HCT116 (cell line): ENCODE results near the gene HHIPL1. TPM values are rescaled to one million over a fixed set of nuclear protein-coding genes. Genes with fewer than 3 reads are reported as not detected.

Experiments used
- ATAC-seq: fragments of 200-7000 bp; cut with Tn5 transposase; 2 replicates; pipeline ENCODE4 v1.9.1; 2020; ENCODE audit warnings: mild to moderate bottlenecking, moderate library complexity
- BruUV-seq: library from RNA; stranded (reverse); fragments of 400-500 nt; replicated peaks from 2 replicates; lab custom pipeline; 2021; lab: Mats Ljungman, UMichigan
- CTCF ChIA-PET: fragments of 300-600 bp; sonication (Branson Sonifier 250); formaldehyde crosslinking; loops from one replicate; lab custom pipeline; 2021; ENCODE audit warnings: antibody characterized with exemption; lab: Charles Lee
- POLR2A ChIA-PET: fragments of 300-600, 350-600 bp; sonication (Branson Sonifier 250); formaldehyde crosslinking; loops from one replicate; lab custom pipeline; 2021; ENCODE audit warnings: antibody characterized with exemption; lab: Charles Lee
- RAD21 ChIA-PET, 2 experiments: fragments of 300-600 bp; sonication (Branson Sonifier 250); formaldehyde crosslinking; loops; one replicate each; lab custom pipeline; 2023; ENCODE audit warnings: low total read pairs in 2 of 2; ENCODE audit not compliant: uncharacterized antibody in 2 of 2, unreplicated experiment in 2 of 2, low non-redundant PET in 1 of 2; lab: Charles Lee
- DNase-seq: peaks from one replicate; pipeline ENCODE4 v3.0.0-alpha.2; 2010; ENCODE audit warnings: low read depth, low spot score
- H2AFZ ChIP-seq: fragments of 200-600 bp; shearing (Covaris generic), sonication (generic); 2 replicates; pipeline ENCODE4 v1.6.1; 2017; ENCODE audit warnings: low read depth, mixed run types, mixed read lengths, antibody characterized with exemption, low read length; ENCODE audit not compliant: poor library complexity, severe bottlenecking
- H3K27ac ChIP-seq: 2 replicates; pipeline ENCODE4 v1.5.1; 2012; ENCODE audit warnings: low read depth, low read length
- H3K27me3 ChIP-seq: fragments of 200-600 bp; sonication (generic); 2 replicates; pipeline ENCODE4 v1.6.1; 2016; ENCODE audit warnings: mixed run types, low read length, mixed read lengths; ENCODE audit not compliant: insufficient read depth
- H3K36me3 ChIP-seq, 2 experiments: fragments of 200-500 bp in 1 of 2; fragments of 200-600 bp in 1 of 2; sonication (Bioruptor generic) in 1 of 2; sonication (generic) in 1 of 2; 2 replicates each; pipeline versions ENCODE4 v1.5.1 to v1.6.1; 2014 to 2016; ENCODE audit warnings: low read length in 2 of 2, inconsistent platforms in 1 of 2, mixed read lengths in 1 of 2, mixed run types in 1 of 2; ENCODE audit not compliant: insufficient read depth in 2 of 2, control insufficient read depth in 1 of 2
- H3K4me1 ChIP-seq, 2 experiments: fragments of 200-600 bp in 1 of 2; sonication (generic) in 1 of 2; 2 replicates each; pipeline versions ENCODE4 v1.5.1 to v1.6.1; 2012 to 2017; ENCODE audit warnings: low read length in 2 of 2, inconsistent platforms in 1 of 2, mild to moderate bottlenecking in 1 of 2, mixed read lengths in 1 of 2, mixed run types in 1 of 2, moderate library complexity in 1 of 2; ENCODE audit not compliant: insufficient read depth in 2 of 2, control insufficient read depth in 1 of 2
- H3K4me2 ChIP-seq: fragments of 200-600 bp; sonication (generic); 2 replicates; pipeline ENCODE4 v1.6.1; 2017; ENCODE audit warnings: mixed run types, low read length, mixed read lengths
- H3K4me3 ChIP-seq, 2 experiments: fragments of 200-600 bp in 1 of 2; sonication (generic) in 1 of 2; replicated peaks in 1 of 2; 2 replicates each; pipeline ENCODE4 v1.5.1; 2011 to 2016; ENCODE audit warnings: low read length in 2 of 2, control low read depth in 1 of 2, low read depth in 1 of 2, mild to moderate bottlenecking in 1 of 2, mixed read lengths in 1 of 2, mixed run types in 1 of 2
- H3K79me2 ChIP-seq: fragments of 200-600 bp; sonication (generic); 2 replicates; pipeline ENCODE4 v1.6.1; 2017; ENCODE audit warnings: mild to moderate bottlenecking, mixed run types, low read length, moderate library complexity, mixed read lengths; ENCODE audit not compliant: insufficient read depth
- H3K9ac ChIP-seq: fragments of 200-600 bp; sonication (generic); 2 replicates; pipeline ENCODE4 v1.6.1; 2016; ENCODE audit warnings: low read length, mixed read lengths
- H3K9me2 ChIP-seq: fragments of 200-600 bp; sonication (generic), shearing (Covaris generic); 2 replicates; pipeline ENCODE4 v1.6.1; 2017; ENCODE audit warnings: mixed run types, mild to moderate bottlenecking, moderate library complexity; ENCODE audit not compliant: insufficient read depth
- H3K9me3 ChIP-seq, 2 experiments: fragments of 200-500 bp in 1 of 2; fragments of 200-600 bp in 1 of 2; sonication (Bioruptor generic) in 1 of 2; sonication (generic) in 1 of 2; 2 replicates each; pipeline ENCODE4 v1.6.1; 2014 to 2017; ENCODE audit warnings: low read length in 2 of 2, mixed read lengths in 2 of 2, inconsistent platforms in 1 of 2, low read depth in 1 of 2, mild to moderate bottlenecking in 1 of 2, mixed run types in 1 of 2, moderate library complexity in 1 of 2; ENCODE audit not compliant: control insufficient read depth in 1 of 2, insufficient read depth in 1 of 2
- H4K20me1 ChIP-seq: fragments of 200-600 bp; sonication (generic), shearing (Covaris generic); 2 replicates; pipeline ENCODE4 v1.6.1; 2017; ENCODE audit warnings: mixed run types, mild to moderate bottlenecking, moderate library complexity; ENCODE audit not compliant: insufficient read depth
- CBX3 ChIP-seq: IDR thresholded peaks from 2 replicates; pipeline ENCODE4 v1.6.1; 2012; ENCODE audit warnings: low read depth
- CEBPB ChIP-seq: IDR thresholded peaks from 2 replicates; pipeline ENCODE4 v1.6.1; 2012; ENCODE audit warnings: low read depth
- ELF1 ChIP-seq: IDR thresholded peaks from 2 replicates; pipeline ENCODE4 v1.6.1; 2012; ENCODE audit warnings: low read depth, borderline replicate concordance
- EZH2 ChIP-seq: fragments of 200-600 bp; sonication (generic); IDR thresholded peaks from 2 replicates; pipeline ENCODE4 v1.6.1; 2017; ENCODE audit warnings: antibody characterized with exemption, mixed run types
- EZH2phosphoT487 ChIP-seq: fragments of 200-600 bp; IDR thresholded peaks from 2 replicates; pipeline ENCODE4 v1.6.1; 2018; ENCODE audit warnings: antibody characterized with exemption, borderline replicate concordance
- FOSL1 ChIP-seq: IDR thresholded peaks from 2 replicates; pipeline ENCODE4 v1.6.1; 2012; ENCODE audit warnings: low read depth
- JUND ChIP-seq: IDR thresholded peaks from 2 replicates; pipeline ENCODE4 v1.6.1; 2012
- POLR2A ChIP-seq: IDR thresholded peaks from 2 replicates; pipeline ENCODE4 v1.7.0; 2011; ENCODE audit warnings: borderline replicate concordance; ENCODE audit not compliant: insufficient read depth, insufficient read length; ENCODE audit errors: extremely low read depth
- POLR2AphosphoS5 ChIP-seq: IDR thresholded peaks from 2 replicates; pipeline ENCODE4 v1.6.1; 2011; ENCODE audit warnings: mild to moderate bottlenecking, low read depth, low read length, moderate library complexity
- RAD21 ChIP-seq: IDR thresholded peaks from 2 replicates; pipeline ENCODE4 v1.6.1; 2012; ENCODE audit warnings: low read depth, mild to moderate bottlenecking
- SIN3A ChIP-seq: IDR thresholded peaks from 2 replicates; pipeline ENCODE4 v1.6.1; 2012; ENCODE audit warnings: low read depth
- SP1 ChIP-seq: IDR thresholded peaks from 2 replicates; pipeline ENCODE4 v1.6.1; 2012; ENCODE audit warnings: low read depth
- TCF7L2 ChIP-seq: IDR thresholded peaks from 2 replicates; pipeline ENCODE4 v1.7.0; 2011; ENCODE audit warnings: borderline replicate concordance, inconsistent platforms; ENCODE audit not compliant: insufficient read depth, insufficient read length; ENCODE audit errors: extremely low read depth
- YY1 ChIP-seq: IDR thresholded peaks from 2 replicates; pipeline ENCODE4 v1.6.1; 2011; ENCODE audit warnings: low read length, low read depth, moderate library complexity, mild to moderate bottlenecking; ENCODE audit not compliant: insufficient replicate concordance; ENCODE audit errors: extremely low read depth
- ZFX ChIP-seq: fragments of 450-650 bp; IDR thresholded peaks from 2 replicates; pipeline ENCODE4 v1.6.1; 2017
- intact Hi-C: fragments of 100-400 bp; cut with micrococcal nuclease; formaldehyde crosslinking; loops from 2 replicates; pipeline ENCODE4 v1.10.0; 2022
- total RNA-seq: library from RNA; stranded (reverse); gene quantifications from one replicate; pipeline ENCODE4 v1.2.1, GENCODE V29; 2021; ENCODE audit not compliant: unreplicated experiment
- TF ChIP-seq, protein P1 (sequence below): IDR thresholded peaks from 2 replicates; pipeline ENCODE4 v1.6.1; 2012
- TF ChIP-seq, protein P2 (sequence below): IDR thresholded peaks from 2 replicates; pipeline ENCODE4 v1.6.1; 2012

The HHIPL1 gene
- total RNA-seq, 1 experiment from 2014 or later = not detected

DNA sequence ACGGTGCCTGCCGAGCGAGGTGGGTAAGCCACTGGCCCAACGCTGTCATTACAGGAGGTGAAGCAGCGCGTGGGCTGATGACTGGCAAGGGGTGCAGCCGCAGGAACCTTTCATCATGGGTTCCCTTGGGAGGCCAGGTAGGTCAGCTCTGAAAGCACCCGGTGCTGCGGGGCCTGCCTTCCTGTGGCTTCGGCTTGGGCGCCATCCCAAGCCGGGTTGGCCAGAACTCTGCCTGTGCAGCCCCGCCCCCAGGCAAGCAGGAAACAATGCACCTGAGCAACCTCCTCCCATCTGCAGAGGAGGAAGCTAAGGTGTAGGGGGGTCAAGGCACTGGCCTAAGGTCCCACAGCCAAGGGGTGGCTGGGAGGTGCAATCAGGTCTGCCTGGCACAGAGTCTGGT lies 20.0 kb upstream of the HHIPL1 start:
- CTCF ChIA-PET = no interaction called here
- no peak for ATAC-seq
- no TSS peak for BruUV-seq
- Histone ChIP-seq H3K79me2 (no peaks in the 10 kb centered on the region), H3K4me3 (no peak overlapping the region), H3K4me2 (no peak overlapping the region), H3K9ac (no peak overlapping the region), H3K27ac (no peak overlapping the region), H3K9me3 (no peaks in the 10 kb centered on the region), H3K36me3 (no peaks in the 10 kb centered on the region), H3K4me1 (peaks cover 6 to 15% of the 10 kb centered on the region in 2 experiments; a peak in 3 of 4 replicates), H4K20me1 (no peaks in the 10 kb centered on the region), H3K27me3 (no peaks in the 10 kb centered on the region), H2AFZ (no peak overlapping the region), H3K9me2 (no peaks in the 10 kb centered on the region)
- RAD21 ChIA-PET = no interaction called here
- intact Hi-C loops = no loop called here
- no peak for DNase-seq
- TF ChIP-seq FOSL1 = no peak
- no peak for TF ChIP-seq RAD21
- no peak for TF ChIP-seq EZH2
- no peak for TF ChIP-seq SIN3A
- no peak for TF ChIP-seq POLR2AphosphoS5
- TF ChIP-seq, protein P1, sequence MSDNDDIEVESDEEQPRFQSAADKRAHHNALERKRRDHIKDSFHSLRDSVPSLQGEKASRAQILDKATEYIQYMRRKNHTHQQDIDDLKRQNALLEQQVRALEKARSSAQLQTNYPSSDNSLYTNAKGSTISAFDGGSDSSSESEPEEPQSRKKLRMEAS = no peak
- no peak for TF ChIP-seq POLR2A
- TF ChIP-seq CEBPB = no peak
- TF ChIP-seq TCF7L2 = no peak
- TF ChIP-seq JUND = no peak
- no peak for TF ChIP-seq CBX3
- TF ChIP-seq ZFX = no peak
- TF ChIP-seq, protein P2, sequence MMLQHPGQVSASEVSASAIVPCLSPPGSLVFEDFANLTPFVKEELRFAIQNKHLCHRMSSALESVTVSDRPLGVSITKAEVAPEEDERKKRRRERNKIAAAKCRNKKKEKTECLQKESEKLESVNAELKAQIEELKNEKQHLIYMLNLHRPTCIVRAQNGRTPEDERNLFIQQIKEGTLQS = no peak
- no peak for TF ChIP-seq YY1
- no peak for TF ChIP-seq EZH2phosphoT487
- TF ChIP-seq ELF1 = no peak
- no peak for TF ChIP-seq SP1
- POLR2A ChIA-PET = no interaction called here
